22Rv1 (cell line): ENCODE measurements around the gene SRRM3.

Source experiments
- H3K27ac ChIP-seq: fragments of 450-650 bp; 2 replicates; pipeline ENCODE4 v1.5.1; 2017
- ZFX ChIP-seq: fragments of 450-650 bp; IDR thresholded peaks from 2 replicates; pipeline ENCODE4 v1.6.1; 2017; ENCODE audit warnings: antibody characterized with exemption, borderline replicate concordance
- TF ChIP-seq, protein P1 (sequence below): fragments of 450-650 bp; IDR thresholded peaks from 2 replicates; pipeline ENCODE4 v1.5.1; 2017; ENCODE audit warnings: mild to moderate bottlenecking

Gene SRRM3

DNA sequence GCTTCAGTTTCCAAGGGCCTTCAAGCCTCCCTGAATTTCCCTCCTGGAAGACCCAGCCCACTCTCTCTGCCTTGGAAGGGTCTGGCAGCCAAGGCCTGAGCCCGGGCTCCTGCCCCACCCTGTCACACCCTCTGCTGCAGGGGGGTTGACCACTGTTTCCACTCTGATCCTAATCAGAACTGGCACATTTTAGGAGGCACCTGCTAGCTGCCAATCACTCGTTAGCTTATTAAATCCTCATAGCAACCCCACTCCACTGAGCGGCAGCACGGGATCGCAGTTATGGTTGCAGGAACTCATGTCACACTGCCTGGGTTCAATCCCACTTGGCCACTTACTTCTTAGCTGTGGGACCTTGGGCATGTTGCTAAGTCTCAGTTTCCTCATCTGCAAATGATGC lies 113.7 kb downstream of the SRRM3 start:
- no peak overlapping the region for H3K27ac ChIP-seq
- no peak for TF ChIP-seq ZFX
- TF ChIP-seq, protein P1, sequence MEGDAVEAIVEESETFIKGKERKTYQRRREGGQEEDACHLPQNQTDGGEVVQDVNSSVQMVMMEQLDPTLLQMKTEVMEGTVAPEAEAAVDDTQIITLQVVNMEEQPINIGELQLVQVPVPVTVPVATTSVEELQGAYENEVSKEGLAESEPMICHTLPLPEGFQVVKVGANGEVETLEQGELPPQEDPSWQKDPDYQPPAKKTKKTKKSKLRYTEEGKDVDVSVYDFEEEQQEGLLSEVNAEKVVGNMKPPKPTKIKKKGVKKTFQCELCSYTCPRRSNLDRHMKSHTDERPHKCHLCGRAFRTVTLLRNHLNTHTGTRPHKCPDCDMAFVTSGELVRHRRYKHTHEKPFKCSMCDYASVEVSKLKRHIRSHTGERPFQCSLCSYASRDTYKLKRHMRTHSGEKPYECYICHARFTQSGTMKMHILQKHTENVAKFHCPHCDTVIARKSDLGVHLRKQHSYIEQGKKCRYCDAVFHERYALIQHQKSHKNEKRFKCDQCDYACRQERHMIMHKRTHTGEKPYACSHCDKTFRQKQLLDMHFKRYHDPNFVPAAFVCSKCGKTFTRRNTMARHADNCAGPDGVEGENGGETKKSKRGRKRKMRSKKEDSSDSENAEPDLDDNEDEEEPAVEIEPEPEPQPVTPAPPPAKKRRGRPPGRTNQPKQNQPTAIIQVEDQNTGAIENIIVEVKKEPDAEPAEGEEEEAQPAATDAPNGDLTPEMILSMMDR = no peak

DNA sequence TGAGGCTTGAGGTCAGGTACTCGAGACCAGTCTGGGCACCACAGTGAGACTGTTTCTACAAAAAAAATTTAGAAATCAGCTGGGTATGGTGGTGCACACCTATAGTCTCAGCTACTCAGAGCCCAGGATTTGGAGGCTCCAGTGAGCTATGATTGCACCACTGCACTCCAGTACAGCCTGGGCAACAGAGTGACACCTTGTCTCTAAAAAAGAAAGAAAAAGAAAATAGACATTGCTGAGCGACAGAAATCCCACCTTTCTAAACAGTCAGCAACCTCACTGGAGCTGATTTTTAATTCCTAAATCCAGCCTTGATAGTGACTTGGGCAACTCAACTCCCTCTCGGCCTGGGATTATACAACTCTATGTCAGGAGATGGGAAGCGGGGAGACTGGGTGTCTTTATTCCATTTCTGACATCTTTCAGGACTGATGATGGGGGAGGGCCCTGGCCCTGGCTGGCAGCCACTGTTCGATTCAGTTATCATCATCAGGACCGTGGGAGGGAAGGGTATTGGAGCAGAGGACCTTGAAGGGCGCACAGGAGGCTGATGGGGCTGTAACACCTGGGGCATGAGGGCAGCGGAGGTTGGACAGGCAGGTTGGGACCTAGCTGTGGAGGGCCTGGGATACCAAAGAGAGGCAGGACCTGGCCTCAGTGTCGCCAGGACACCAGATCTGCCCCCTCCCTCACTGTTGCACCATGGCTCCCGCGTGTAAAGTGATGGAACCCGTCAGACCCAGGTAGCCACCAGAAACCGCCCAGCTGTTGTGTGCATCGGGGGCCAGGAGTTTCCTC lies 115.5 kb downstream of the SRRM3 start:
- TF ChIP-seq, protein P1 = no peak
- no peak for TF ChIP-seq ZFX
- H3K27ac ChIP-seq = peak overlapping the region; percentile 83

DNA sequence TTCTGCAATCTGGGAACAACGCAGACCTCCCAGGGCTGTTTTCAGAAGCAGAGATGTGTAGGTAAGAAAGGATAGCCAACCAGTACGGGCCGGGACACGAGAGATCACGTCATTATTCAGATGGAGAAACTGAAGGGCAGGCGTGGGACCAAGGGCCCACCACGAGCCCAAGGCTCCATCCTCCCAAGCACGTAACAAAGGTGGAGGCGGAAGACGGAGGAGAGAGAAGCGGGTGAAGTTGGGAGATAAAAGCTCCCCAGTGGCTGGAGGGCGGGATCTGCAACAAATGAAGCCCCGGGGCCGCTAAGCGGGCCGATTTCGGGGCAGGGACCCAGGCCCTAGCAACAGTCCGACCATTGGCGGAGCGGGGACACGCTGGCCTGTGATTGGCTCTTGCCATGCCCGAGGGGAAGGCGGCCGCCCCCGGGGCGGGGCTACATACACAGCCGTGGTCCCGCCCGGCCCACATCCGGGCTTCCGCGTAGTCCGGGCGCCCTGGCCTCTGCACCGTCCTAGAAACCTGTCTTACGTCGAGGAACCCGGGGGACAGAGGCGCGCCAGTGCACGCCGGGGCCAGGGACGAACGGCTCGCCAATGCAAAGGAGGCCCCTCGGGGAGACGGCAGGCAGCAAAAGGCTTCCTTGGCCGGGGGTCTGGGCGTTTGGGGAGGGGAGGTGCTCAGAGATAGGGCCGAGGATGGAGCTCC lies 116.2 kb downstream of the SRRM3 start:
- no peak for TF ChIP-seq ZFX
- TF ChIP-seq, protein P1 = no peak
- peak overlapping the region; percentile 83 for H3K27ac ChIP-seq

DNA sequence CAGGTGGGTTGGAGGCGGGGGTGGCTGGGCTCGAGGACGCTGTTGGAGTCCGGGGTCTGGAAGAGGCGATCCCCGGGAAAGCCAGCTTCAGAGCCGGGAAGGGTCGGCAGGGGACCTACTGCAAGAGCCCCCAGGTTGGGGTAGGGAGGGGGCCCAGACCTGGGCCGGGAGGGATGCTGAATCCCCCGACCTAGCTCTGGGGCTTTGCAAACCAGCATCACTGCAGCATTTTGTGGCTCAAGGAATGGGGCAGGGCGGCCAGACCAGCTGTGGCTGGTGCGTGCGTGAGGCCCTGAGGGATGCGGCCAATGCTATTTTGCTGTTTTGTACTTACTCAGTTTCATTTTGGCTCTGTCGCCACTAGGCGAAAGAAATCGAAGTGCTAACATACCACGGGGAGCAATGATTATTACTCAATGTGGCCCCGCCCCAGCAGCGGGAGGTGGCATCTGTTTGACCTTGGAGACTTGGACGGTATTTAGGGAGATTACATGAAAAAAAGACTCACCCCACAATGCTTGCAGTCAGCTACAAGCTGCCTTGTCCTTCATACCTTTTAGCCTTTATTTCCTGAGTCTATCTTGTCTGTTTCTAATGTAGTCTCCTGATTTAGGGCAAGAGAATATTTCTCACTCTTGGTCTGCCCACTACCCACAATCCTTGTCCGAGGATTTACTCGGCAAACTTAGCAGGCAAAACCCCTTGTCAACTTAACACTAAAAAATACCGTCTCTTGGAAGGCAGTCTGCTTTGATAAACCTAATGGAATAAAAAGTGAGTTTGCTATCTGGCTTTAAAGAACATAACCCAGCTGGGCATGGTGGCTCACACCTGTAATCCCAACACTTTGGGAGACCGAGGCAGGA lies 117.0 kb downstream of the SRRM3 start:
- peak overlapping the region; percentile 83 for H3K27ac ChIP-seq
- TF ChIP-seq, protein P1 = peak; percentile 40
- TF ChIP-seq ZFX = no peak

DNA sequence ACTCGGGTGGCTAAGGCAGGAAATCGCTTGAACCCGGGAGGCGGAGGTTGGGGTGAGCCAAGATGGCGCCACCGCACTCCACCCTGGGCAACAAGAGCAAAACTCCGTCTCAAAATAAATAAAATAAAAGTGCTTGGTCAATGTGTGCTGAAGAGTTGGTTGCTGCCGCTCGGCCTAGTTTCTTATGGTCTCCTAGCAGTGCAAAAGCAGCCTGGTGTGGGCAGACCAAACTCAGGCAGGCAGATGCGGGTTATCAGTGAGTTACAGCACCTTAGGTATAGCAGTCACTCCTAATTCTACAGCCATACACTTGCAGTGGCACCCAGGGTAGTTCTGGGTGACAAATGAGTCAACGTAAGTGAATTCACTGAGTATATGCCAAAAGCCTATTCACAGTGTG lies 123.4 kb downstream of the SRRM3 start:
- TF ChIP-seq, protein P1 = no peak
- TF ChIP-seq ZFX = no peak
- H3K27ac ChIP-seq = no peak overlapping the region

DNA sequence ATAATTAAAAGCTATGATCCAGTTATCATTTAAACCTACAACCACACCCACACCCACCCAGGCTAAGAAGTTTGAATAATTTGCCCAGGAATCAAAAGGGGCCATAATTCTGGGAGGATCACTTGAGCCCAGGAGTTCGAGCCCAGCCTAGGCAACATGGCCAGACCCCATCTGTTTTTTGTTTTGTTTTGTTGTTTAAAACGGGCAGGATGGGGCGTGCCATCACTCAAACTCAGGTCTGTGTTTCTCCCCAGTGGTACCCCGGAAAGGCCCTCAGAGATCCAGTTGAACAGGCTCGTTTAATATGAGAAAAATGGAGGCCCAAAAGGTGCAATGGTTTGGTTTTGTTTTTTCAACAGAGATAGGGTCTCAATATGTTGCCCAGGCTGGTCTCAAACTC lies 124.1 kb downstream of the SRRM3 start:
- no peak overlapping the region for H3K27ac ChIP-seq
- TF ChIP-seq, protein P1 = no peak
- TF ChIP-seq ZFX = no peak
